ES-I3 (cell line): ENCODE data around the gene CATSPER1.

ENCODE experiments used
- H3K36me3 ChIP-seq: 2 replicates; pipeline ENCODE4 v1.6.1; 2013; ENCODE audit warnings: mild to moderate bottlenecking, low read length, control low read depth, moderate library complexity; ENCODE audit not compliant: insufficient read depth
- H3K4me1 ChIP-seq: 2 replicates; pipeline ENCODE4 v1.6.1; 2013; ENCODE audit warnings: mild to moderate bottlenecking, control low read depth, low read length; ENCODE audit not compliant: insufficient read depth
- H3K9ac ChIP-seq: 2 replicates; pipeline ENCODE4 v1.6.1; 2013; ENCODE audit warnings: low read depth, mild to moderate bottlenecking, low read length, moderate library complexity
- H3K9me3 ChIP-seq: 2 replicates; pipeline ENCODE4 v1.6.1; 2013; ENCODE audit warnings: mild to moderate bottlenecking, low read length, moderate library complexity; ENCODE audit not compliant: control insufficient read depth, insufficient read depth

CATSPER1 gene

DNA sequence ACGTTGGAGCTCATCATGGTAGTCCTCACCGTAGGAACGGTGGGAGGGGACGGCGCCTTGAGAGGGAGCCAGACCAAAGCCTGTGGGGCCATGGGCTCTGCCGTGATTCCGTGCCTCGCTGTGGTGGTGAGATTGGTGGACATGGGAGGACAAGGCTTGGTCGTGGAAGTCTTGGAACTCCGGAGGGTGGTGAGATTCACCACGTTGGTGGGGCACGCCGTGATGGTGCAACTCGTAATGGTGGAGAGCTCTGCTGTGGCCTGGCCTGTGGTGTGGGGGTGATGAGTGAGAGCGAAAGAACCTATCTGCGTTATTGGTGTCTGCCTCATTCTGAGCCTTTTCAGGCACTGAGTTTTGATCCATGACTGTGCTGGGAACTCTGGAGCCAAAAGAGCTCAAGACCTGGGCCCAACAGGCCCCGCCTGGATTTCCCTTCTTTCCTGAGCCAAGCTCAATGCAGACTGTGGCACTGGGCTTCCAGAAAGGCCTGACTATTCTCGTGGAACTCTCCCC is at the start of gene CATSPER1:
CATSPER1 (minus strand) TSS at position 463 of the 513 bp plus-strand sequence; CDS start at position 363, 100 bp downstream.
- Histone ChIP-seq H3K4me1 (no peaks in the 10 kb centered on the region; the same call in 1 of the 2 replicates), H3K36me3 (no peaks in the 10 kb centered on the region), H3K9ac (no peak within 1 kb of the TSS), H3K9me3 (no peaks in the 10 kb centered on the region)

DNA sequence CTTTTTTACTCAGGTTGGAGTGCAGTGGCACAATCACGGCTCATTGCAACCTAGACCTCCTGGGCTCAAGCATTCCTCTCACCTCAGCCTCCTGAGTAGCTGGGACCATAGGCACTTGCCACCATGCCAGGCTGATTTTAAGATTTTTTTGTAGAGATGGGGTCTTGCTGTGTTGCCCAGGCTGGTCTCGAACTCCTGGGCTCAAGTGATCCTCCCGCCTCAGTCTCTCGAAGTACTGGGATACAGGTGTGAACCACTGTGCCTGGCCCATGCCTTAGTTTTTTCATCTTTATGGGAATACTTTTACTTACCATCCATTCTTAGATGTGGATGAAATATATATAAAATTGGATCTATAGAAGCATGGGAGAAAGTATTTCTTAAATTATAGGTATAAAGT is 49.0 kb upstream of the CATSPER1 start:
- Histone ChIP-seq H3K9me3 (no peaks in the 10 kb centered on the region), H3K4me1 (no peaks in the 10 kb centered on the region), H3K36me3 (no peaks in the 10 kb centered on the region), H3K9ac (no peak overlapping the region)

DNA sequence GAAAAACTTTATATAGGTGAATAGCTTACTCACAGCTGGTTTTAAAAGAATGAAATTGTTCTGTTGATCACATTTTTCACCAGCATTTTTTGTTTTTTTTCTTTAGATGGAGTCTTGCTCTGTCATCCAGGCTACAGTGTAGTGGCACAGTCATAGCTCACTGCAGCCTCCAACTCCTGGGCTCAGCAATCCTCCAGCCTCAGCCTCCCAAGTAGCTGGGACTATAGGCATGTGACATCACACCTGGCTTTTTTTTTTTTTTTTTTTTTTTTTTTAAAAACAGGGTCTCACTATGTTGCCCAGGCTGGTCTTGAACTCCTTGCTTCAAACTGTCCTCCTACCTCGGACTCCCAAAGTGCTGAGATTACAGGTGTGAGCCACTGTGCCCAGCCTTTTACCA is 47.4 kb upstream of the CATSPER1 start:
- Histone ChIP-seq H3K4me1 (peaks cover 5% of the 10 kb centered on the region; the same call in 1 of the 2 replicates), H3K9ac (no peak overlapping the region), H3K36me3 (no peaks in the 10 kb centered on the region), H3K9me3 (no peaks in the 10 kb centered on the region)

DNA sequence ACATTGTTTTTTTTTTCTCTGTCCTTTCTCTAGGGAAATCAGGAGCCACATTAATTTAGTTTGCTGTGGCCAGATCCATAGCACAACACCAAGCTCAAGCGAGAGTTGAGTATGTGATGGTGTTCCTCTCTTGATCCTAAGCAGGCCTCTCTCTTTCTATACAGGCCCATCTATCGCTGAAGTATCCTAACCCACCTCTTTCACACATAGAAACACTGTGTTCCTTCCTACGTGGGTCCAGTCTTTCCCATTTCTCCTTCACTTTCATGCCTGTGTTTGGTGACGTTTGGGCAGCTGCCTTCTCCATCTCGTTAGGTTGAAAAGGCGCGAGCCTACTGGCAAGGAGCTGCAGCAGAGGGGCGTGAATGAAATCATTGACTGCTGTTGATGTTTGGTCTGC is 46.2 kb upstream of the CATSPER1 start:
- no peak overlapping the region for H3K9ac ChIP-seq
- peaks cover 5% of the 10 kb centered on the region; the same call in 1 of the 2 replicates for H3K4me1 ChIP-seq
- H3K36me3 ChIP-seq: no peaks in the 10 kb centered on the region; the same call in 1 of the 2 replicates

DNA sequence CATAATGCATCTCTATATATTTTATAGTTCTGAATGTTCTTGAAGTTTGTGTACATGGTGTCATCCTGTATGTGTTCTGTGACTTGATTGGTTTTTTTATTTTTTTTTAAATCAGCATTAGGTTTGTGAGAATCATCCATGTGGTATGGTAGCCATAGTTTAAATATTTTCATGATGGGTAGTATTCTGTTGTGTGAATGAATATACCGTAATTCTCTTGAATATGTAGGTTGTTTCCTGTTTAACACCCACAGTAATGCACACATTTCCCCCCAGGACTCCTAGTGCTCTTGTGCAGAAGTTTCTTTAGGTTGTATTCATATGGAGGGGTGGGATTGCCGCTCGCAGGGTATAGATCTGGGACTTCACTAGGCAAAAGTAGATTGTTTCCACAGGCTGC is 45.8 kb upstream of the CATSPER1 start:
- Histone ChIP-seq H3K4me1 (peaks cover 5% of the 10 kb centered on the region; the same call in 1 of the 2 replicates), H3K9me3 (no peaks in the 10 kb centered on the region), H3K36me3 (peaks cover under 1% of the 10 kb centered on the region; the same call in 1 of the 2 replicates), H3K9ac (no peak overlapping the region)

More for the DNA sequence above, 46.2 kb upstream of the CATSPER1 start:
- no peaks in the 10 kb centered on the region for H3K9me3 ChIP-seq

DNA sequence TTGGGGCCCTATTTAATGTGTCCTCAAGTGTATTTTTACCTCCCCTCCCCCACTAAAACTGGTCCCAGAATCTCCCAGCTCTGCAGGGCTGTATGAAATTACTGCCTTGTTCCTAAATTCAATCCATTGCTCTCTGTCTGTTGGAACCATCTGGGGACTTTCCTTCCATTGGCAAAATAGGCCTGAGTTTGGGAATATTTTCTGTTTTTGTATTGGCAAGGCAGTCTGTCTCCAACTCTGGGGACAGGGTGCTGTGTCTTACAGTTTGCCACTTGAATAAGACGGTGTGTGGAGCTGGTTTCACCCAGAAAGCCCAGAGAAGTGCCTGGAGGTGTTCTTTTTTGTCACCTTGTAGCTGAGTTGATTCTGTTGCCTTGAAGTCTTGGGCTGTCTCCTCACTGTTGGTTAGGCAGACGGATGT is 45.1 kb upstream of the CATSPER1 start:
- peaks cover 5% of the 10 kb centered on the region; the same call in 1 of the 2 replicates for H3K4me1 ChIP-seq
- peaks cover 8% of the 10 kb centered on the region for H3K36me3 ChIP-seq
- H3K9ac ChIP-seq: peak overlapping the region; percentile 66

DNA sequence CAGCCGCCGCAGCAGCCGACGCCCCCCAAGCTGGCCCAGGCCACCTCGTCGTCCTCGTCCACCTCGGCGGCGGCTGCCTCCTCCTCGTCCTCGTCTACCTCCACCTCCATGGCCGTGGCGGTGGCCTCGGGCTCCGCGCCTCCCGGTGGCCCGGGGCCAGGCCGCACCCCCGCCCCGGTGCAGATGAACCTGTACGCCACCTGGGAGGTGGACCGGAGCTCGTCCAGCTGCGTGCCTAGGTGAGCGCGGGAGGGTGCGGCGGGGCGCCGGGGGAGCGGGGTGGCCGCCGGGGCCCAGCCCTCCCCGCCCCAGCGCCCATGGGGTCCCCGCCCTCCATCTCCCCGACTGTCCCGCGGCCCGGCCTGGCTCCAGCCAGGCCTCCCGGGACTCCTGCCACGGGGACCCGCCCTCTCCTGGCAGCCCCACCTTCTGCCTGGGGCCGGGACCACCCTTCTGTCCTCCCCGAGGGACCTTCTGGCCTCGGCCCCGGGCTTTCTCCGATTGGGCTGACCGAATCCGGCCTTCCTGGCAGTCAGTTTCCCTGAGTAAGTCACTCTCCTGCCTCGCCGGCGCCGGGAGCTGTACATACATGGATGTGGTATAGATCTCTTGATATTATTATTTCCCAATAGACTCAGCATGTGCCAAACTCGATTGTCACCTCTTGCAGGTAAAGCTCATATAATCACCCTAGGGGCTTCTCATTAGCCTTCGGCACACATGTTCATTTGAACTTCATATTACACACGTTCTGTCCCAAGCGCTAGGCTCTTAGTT is 44.5 kb upstream of the CATSPER1 start:
- Histone ChIP-seq H3K9me3 (no peaks in the 10 kb centered on the region), H3K36me3 (peaks cover 9% of the 10 kb centered on the region), H3K4me1 (peaks cover 5% of the 10 kb centered on the region; the same call in 1 of the 2 replicates), H3K9ac (peak overlapping the region; percentile 66)

More for the DNA sequence above, 45.1 kb upstream of the CATSPER1 start:
- no peaks in the 10 kb centered on the region for H3K9me3 ChIP-seq

DNA sequence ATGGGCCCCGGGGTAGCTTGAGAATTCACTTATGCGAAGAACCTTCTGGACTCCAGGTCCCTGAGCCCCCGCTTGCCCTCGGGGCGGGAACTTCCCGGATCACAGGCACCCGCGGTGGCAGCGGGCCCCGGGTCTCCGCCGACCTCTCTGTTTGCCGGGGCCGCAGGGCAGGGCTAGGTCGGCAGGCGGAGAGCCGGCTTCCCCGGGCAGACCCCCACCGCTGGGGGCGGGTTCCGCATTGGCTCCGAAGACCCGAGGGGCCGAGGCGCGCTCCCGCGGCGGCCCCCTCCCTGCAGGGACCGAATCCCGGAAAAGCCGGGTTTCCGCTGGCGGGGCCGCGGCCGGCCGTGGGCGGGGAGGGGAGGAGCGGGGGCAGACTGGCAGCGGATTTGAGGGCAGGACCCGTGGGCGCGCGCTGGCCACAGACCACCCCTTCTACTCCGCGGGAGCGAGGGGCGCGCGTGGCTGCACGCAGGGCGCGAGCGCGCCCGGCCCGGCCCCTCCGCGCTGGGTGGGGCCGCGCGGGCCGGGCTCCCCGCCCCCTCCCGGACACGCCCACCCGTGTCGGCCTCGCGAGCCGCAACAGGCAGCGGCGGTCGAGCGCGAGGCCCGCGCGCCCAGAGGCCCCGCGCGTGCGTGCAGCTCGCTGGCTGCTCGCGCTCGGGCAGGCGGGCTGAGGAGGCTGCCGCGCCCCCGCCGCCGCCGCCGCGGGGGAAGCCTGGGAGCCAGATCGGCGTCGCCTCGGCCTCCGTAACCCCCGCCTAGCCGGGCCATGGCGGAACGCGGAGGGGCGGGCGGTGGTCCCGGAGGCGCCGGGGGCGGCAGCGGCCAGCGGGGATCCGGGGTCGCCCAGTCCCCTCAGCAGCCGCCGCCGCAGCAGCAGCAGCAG is 43.7 kb upstream of the CATSPER1 start, which contains the start of gene PACS1:
PACS1 (plus strand) TSS at position 558 of the 889 bp plus-strand sequence; CDS start at position 773, 215 bp downstream.
- Histone ChIP-seq H3K9me3 (no peaks in the 10 kb centered on the region), H3K36me3 (peaks cover 10% of the 10 kb centered on the region), H3K4me1 (peaks cover 5% of the 10 kb centered on the region; the same call in 1 of the 2 replicates), H3K9ac (peak within 1 kb of the TSS; percentile 66)

DNA sequence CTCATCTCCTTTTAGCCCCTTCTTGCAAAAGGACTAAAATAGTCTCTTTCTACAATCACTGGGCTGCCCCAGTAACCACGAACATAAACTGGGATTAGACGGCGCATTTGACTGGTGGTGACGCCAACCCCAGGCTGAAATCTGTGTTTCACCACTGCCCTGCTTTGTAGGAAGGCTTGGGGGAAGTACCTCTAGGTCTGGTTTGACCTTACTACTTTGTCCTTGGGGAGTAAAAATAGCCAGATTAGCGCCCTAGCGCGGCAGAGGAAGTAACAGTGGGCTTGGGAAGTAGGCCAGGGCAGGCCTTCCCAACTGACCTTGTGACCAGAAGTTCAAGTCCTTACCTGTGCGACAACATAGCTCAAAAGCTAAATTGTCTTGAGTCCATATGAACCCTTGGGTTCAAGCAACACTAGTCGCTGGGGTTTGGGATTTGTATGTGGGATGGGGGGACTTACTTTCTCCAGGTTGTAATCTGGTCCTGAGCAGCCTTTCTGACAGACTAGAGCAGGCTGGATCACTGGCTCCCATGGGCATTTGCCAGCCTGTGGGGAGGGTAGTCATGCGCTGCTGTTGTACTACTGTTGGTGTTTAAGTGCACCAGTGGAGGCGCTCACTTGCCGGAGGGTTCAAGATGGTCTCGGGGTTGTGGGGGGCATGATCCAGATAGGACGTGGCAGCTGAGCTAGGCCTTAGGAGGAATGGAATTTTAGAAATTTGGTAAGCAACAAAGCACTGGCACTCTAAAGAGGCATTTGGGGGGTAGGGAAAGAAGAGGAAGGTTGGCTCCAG is 42.8 kb upstream of the CATSPER1 start:
- H3K4me1 ChIP-seq: peaks cover 5% of the 10 kb centered on the region; the same call in 1 of the 2 replicates
- H3K36me3 ChIP-seq: peaks cover 16% of the 10 kb centered on the region
- H3K9me3 ChIP-seq: no peaks in the 10 kb centered on the region
- H3K9ac ChIP-seq: peak overlapping the region; percentile 66

DNA sequence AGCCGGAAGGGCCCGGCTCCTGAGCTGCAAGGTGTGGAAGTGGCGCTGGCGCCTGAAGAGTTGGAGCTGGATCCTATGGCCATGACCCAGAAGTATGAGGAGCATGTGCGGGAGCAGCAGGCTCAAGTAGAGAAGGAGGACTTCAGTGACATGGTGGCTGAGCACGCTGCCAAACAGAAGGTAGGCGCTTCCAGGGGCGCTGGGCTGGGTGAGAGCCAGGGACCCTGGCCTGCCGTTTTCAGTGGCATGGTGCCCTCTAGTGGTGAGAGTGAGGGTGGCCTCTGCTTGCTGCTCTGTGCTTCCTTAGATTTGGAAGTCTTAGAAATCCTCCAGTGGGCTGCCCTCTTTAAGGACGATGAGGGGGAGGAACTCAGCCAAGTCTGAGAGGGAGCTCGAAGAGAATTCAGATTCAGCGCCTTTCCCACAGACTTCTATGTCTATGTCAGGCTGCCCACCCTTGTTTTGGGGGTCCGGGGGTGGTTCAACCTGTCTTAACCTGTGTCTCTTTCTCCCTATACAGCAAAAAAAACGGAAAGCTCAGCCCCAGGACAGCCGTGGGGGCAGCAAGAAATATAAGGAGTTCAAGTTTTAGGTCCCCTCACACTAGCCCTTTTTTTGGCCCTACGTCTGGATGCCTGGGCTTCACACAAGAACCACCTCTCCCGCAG is 42.0 kb upstream of the CATSPER1 start:
- Histone ChIP-seq H3K36me3 (peaks cover 22% of the 10 kb centered on the region), H3K4me1 (peaks cover 5% of the 10 kb centered on the region; the same call in 1 of the 2 replicates), H3K9me3 (no peaks in the 10 kb centered on the region), H3K9ac (no peak overlapping the region)

DNA sequence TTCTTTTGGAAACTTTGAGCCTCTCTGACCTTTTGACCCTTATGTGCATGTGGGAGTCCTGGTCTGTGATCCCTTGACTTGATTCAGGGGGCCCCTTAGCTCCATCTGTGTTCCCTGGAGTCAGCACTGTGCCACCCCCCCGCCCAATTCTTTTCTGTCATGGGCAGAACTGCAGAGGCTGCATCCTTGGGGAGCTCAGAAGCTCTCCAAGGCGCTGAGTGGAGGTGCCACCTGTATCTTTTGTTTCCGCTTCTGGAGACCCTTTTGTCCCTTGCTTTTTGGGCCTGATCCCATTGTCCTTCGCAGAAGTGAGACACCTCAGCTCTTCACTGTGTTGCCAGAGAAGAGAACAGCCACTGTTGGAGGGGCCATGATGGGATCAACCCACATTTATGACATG is 41.4 kb upstream of the CATSPER1 start:
- Histone ChIP-seq H3K9ac (no peak overlapping the region), H3K4me1 (peaks cover 5% of the 10 kb centered on the region; the same call in 1 of the 2 replicates), H3K36me3 (peaks cover 29% of the 10 kb centered on the region), H3K9me3 (no peaks in the 10 kb centered on the region; the same call in 1 of the 2 replicates)

DNA sequence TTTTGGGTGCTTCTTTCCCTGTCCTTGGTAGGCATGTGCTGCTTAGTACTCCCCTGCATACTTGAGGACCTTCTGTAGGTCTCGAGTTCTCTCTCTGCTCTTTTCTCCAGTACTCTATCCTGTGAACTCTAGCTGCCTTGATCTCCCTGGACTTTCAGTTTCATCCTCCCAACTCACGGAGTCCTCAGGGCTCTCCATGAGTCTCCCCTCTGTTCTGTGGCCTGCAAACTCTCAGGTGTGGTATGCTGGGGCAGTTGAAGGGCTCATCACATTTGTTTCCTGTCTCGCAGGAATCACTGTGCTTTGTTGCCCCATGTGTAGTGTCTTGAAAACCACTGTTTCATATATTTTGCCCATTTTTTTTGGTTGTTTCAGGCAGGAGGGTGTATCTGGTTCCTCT is 40.5 kb upstream of the CATSPER1 start:
- Histone ChIP-seq H3K9me3 (no peaks in the 10 kb centered on the region; the same call in 1 of the 2 replicates), H3K9ac (no peak overlapping the region), H3K36me3 (peaks cover 30% of the 10 kb centered on the region), H3K4me1 (peaks cover 5% of the 10 kb centered on the region; the same call in 1 of the 2 replicates)

DNA sequence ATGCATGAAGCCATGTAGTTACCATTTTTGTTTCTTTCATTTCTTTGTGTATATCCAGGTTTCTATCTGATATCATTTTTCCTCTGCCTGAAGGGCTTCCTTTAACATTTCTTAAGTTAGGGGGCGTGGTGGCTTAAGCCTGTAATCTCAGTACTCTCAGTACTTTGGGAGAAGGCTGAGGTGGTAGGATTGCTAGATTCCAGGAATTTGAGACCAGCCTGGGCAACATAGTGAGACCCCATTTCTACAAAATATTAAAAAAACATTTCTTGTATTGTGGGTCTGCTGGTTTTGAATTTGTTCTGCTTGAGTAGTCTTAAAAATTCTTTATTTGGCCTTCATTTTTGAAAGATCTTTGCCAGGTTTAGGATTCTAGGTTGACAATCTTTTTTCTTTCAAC is 38.3 kb upstream of the CATSPER1 start:
- Histone ChIP-seq H3K4me1 (peaks cover 5% of the 10 kb centered on the region; the same call in 1 of the 2 replicates), H3K9me3 (no peaks in the 10 kb centered on the region; the same call in 1 of the 2 replicates), H3K36me3 (peaks cover 51% of the 10 kb centered on the region), H3K9ac (no peak overlapping the region)
